ENCODE data around the gene ALDH1A1. TPM values are rescaled to one million over a fixed set of nuclear protein-coding genes. Genes with fewer than 3 reads are reported as not detected.

Gene ALDH1A1
- polyA plus RNA-seq, 1 of the 3 experiments (the other 2 are of a cell fraction) = 0.03 TPM

DNA sequence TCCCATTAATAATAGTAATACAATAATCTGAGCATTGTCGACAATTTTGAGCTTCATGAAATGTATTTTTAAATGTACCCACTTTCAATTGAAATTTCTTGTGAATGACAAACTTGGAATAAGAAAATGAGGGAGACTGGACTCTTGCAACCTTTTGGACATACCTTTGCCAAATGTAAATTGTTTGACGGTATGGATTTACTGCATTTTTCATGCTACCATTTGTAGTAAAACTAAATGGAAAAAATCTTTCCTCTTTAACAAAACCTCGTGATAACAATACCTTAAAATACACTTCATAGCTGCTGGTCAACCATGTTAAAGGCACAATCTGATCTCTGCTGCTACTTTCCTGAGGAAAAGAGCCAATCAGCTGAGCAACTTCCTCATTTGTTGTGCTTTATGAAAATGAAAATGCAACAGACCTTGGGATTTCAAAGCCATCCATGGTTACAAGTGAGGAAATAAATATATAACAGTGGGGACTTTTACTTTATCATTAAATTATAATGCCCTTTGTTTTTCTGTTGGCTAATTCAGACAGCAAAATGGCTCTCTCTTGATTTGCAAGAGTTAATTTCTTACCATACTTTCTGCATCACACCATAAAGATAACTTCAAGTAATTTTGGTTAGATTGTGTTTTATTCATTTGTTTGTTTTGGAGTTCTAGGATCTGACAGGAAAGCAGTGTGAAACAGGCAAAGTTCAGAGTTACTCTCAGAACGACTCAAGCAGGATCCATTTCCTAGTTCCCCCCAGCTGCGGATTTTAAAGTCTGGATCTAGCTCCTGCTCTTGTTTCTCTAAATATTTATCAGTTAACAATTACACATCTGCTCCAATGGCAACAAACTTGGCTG is 1.1 kb downstream of the ALDH1A1 start:
- Histone ChIP-seq H3F3A (replicated peaks; ENCODE audit: insufficient read depth) (no peaks in the 10 kb centered on the region), H3K4me3 (ENCODE audit: low read depth in 2 of 2, low read length in 1 of 2) (no peak overlapping the region), H3K9me3 (no peaks in the 10 kb centered on the region), H3K9ac (no peak overlapping the region), H4K20me1 (ENCODE audit: insufficient read depth) (no peaks in the 10 kb centered on the region), H3K36me3 (replicated peaks in 1 of 2; ENCODE audit: control insufficient read depth in 1 of 2, insufficient read depth in 2 of 2, low read length in 1 of 2) (no peaks in the 10 kb centered on the region), H3K4me1 (ENCODE audit: control insufficient read depth in 1 of 2, insufficient read depth in 2 of 2, low read depth in 1 of 2, low read length in 1 of 2) (no peaks in the 10 kb centered on the region), H2AFZ (ENCODE audit: low read depth) (no peak overlapping the region), H3K9me2 (no peaks in the 10 kb centered on the region), H3K27me3 (ENCODE audit: insufficient read depth) (peaks cover 19% of the 10 kb centered on the region), H3K27ac (ENCODE audit: low read depth in 2 of 2, low read length in 1 of 2) (no peak overlapping the region), H3K79me2 (ENCODE audit: insufficient read depth) (no peaks in the 10 kb centered on the region), H3K4me2 (no peak overlapping the region)
- CTCF ChIA-PET = no interaction called here
- no peak for DNase-seq
- POLR2A ChIA-PET = no interaction called here
- TF ChIP-seq NFIC (IDR thresholded peaks at IDR 0.05; ENCODE audit: borderline replicate concordance) = no peak
- no peak for TF ChIP-seq EZH2phosphoT487 (IDR thresholded peaks at IDR 0.05; ENCODE audit: borderline replicate concordance, low read depth)
- no peak for TF ChIP-seq RFX5 (IDR thresholded peaks at IDR 0.05; ENCODE audit: low read length)
- no peak for TF ChIP-seq MXI1 (IDR thresholded peaks at IDR 0.05; ENCODE audit: low read depth, low read length)
- no peak for TF ChIP-seq GABPA (IDR thresholded peaks at IDR 0.05; ENCODE audit: low read depth)
- no peak for TF ChIP-seq RAD21 (IDR thresholded peaks at IDR 0.05; ENCODE audit: low read length)
- no peak for TF ChIP-seq TCF12 (IDR thresholded peaks at IDR 0.05)
- no peak for TF ChIP-seq POLR2AphosphoS5 (IDR thresholded peaks at IDR 0.05; ENCODE audit: low read depth, low read length)
- TF ChIP-seq, protein P1, sequence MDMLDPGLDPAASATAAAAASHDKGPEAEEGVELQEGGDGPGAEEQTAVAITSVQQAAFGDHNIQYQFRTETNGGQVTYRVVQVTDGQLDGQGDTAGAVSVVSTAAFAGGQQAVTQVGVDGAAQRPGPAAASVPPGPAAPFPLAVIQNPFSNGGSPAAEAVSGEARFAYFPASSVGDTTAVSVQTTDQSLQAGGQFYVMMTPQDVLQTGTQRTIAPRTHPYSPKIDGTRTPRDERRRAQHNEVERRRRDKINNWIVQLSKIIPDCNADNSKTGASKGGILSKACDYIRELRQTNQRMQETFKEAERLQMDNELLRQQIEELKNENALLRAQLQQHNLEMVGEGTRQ (IDR thresholded peaks at IDR 0.05; ENCODE audit: borderline replicate concordance, low read depth, low read length) = no peak
- TF ChIP-seq FOSL2 (IDR thresholded peaks at IDR 0.05; ENCODE audit: borderline replicate concordance, low read depth) = no peak
- no peak for TF ChIP-seq RCOR1 (IDR thresholded peaks at IDR 0.05; ENCODE audit: low read length)
- no peak for TF ChIP-seq RXRA (IDR thresholded peaks at IDR 0.05; ENCODE audit: borderline replicate concordance, low read depth)
- TF ChIP-seq FOXM1 (IDR thresholded peaks at IDR 0.05; ENCODE audit: low read depth) = no peak
- TF ChIP-seq ZBTB33 (IDR thresholded peaks at IDR 0.05; ENCODE audit: borderline replicate concordance, low read depth) = no peak
- TF ChIP-seq TAF1 (IDR thresholded peaks at IDR 0.05; ENCODE audit: borderline replicate concordance, low read depth, low read length) = no peak
- TF ChIP-seq, protein P2, sequence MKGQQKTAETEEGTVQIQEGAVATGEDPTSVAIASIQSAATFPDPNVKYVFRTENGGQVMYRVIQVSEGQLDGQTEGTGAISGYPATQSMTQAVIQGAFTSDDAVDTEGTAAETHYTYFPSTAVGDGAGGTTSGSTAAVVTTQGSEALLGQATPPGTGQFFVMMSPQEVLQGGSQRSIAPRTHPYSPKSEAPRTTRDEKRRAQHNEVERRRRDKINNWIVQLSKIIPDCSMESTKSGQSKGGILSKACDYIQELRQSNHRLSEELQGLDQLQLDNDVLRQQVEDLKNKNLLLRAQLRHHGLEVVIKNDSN (IDR thresholded peaks at IDR 0.05; ENCODE audit: borderline replicate concordance, low read depth) = no peak
- no peak for TF ChIP-seq CTCF (IDR thresholded peaks at IDR 0.05)
- 0% methylated on average over 5 of the region's 5 CpGs for WGBS (ENCODE audit: low lambda C conversion rate)
